ENCODE measurements around the gene ZPBP2.
"Not testable (repeated sequence)": the region's sequence is repeated elsewhere in the genome, so short reads cannot be mapped to it uniquely, and the experiment has no call there.

ZPBP2 gene

GRCh38 chr17:39854909-39855308, 13.1 kb upstream of the ZPBP2 start:
- FAIRE-seq, result no peak
- no peak for DNase-seq (ENCODE audit: low spot score)

GRCh38 chr17:39855911-39856649, 11.9 kb upstream of the ZPBP2 start:
- FAIRE-seq; DNase-seq (ENCODE audit: low spot score): not testable (repeated sequence)

GRCh38 chr17:39861235-39861634, 6.8 kb upstream of the ZPBP2 start:
- no peak for FAIRE-seq
- no peak for DNase-seq (ENCODE audit: low spot score)

GRCh38 chr17:39863244-39863917, 4.6 kb upstream of the ZPBP2 start:
- FAIRE-seq (no peak), DNase-seq (ENCODE audit: low spot score) (no peak)

GRCh38 chr17:39863918-39864746, 3.9 kb upstream of the ZPBP2 start, which contains the start of gene IKZF3:
TSS of gene IKZF3 (minus strand) at chr17:39864312. CDS start at chr17:39864126, 186 bp downstream.
- DNase-seq (ENCODE audit: low spot score) (no peak), FAIRE-seq (no peak)

GRCh38 chr17:39866013-39866730, 1.8 kb upstream of the ZPBP2 start:
- no peak for FAIRE-seq

GRCh38 chr17:39867084-39867879, 720 bp upstream of the ZPBP2 start:
- FAIRE-seq (no peak), DNase-seq (ENCODE audit: low spot score) (no peak)

More at GRCh38 chr17:39866013-39866730, 1.8 kb upstream of the ZPBP2 start:
- no peak for DNase-seq (ENCODE audit: low spot score)

GRCh38 chr17:39868554-39868942, 546 bp downstream of the ZPBP2 start:
- no peak for FAIRE-seq
- no peak for DNase-seq (ENCODE audit: low spot score)

GRCh38 chr17:39870776-39871175, 2.8 kb downstream of the ZPBP2 start:
- DNase-seq (ENCODE audit: low spot score) (no peak), FAIRE-seq (no peak)

GRCh38 chr17:39871801-39872200, 3.8 kb downstream of the ZPBP2 start:
- DNase-seq (ENCODE audit: low spot score) (no peak), FAIRE-seq (no peak)

- no peak for DNase-seq (ENCODE audit: low spot score)
- no peak for FAIRE-seq
These were observed 4.7 kb downstream of the ZPBP2 start for GRCh38 chr17:39872751-39873150.

GRCh38 chr17:39886102-39886501, 18.1 kb downstream of the ZPBP2 start:
- not testable (repeated sequence) for FAIRE-seq; DNase-seq (ENCODE audit: low spot score)

- DNase-seq (ENCODE audit: low spot score) (no peak), FAIRE-seq (no peak)
These were observed 19.1 kb downstream of the ZPBP2 start for GRCh38 chr17:39887078-39887477.

- DNase-seq (ENCODE audit: low spot score), result no peak
- FAIRE-seq, result no peak
These were observed 21.2 kb downstream of the ZPBP2 start for GRCh38 chr17:39889200-39889599.

- FAIRE-seq, result no peak
- no peak for DNase-seq (ENCODE audit: low spot score)
These were observed 26.8 kb downstream of the ZPBP2 start for GRCh38 chr17:39894681-39895376.

- DNase-seq (ENCODE audit: low spot score) (no peak), FAIRE-seq (no peak)
These were observed 30.1 kb downstream of the ZPBP2 start for GRCh38 chr17:39898088-39898487.

- DNase-seq (ENCODE audit: low spot score), result no peak
These were observed 31.2 kb downstream of the ZPBP2 start for GRCh38 chr17:39899215-39899614.

GRCh38 chr17:39902027-39902426, 34.0 kb downstream of the ZPBP2 start:
- FAIRE-seq; DNase-seq (ENCODE audit: low spot score): not testable (repeated sequence)

More at GRCh38 chr17:39899215-39899614, 31.2 kb downstream of the ZPBP2 start:
- no peak for FAIRE-seq

GRCh38 chr17:39903158-39903884, 35.3 kb downstream of the ZPBP2 start:
- DNase-seq (ENCODE audit: low spot score) (no peak), FAIRE-seq (no peak)
